ENCODE results near the gene ALDH3B1. TPM values are rescaled to one million over a fixed set of nuclear protein-coding genes. Genes with fewer than 3 reads are reported as not detected.
A peak's percentile ranks its signal among the peaks of the same experiment; 100 is the strongest.

ALDH3B1 gene
- total and polyA plus RNA-seq, 4 donors, result 1.6 to 7.1 (median 3.4) TPM

GRCh38 chr11:68076371-68077042 lies 66.4 kb downstream of the ALDH3B1 start:
- Histone ChIP-seq H3K4me3 (ENCODE audit: low read depth in 1 of 3, low read length in 3 of 3) (no peak overlapping the region), H3K9ac (ENCODE audit: low read depth in 1 of 2, low read length in 2 of 2) (no peak overlapping the region), H3K4me1 (ENCODE audit: control insufficient read depth in 4 of 4, insufficient read depth in 4 of 4, low read length in 3 of 4) (peaks cover 2 to 27% (median 16%) of the 10 kb centered on the region in 4 donors), H3K9me3 (ENCODE audit: control insufficient read depth in 4 of 4, low read length in 3 of 4) (no peaks in the 10 kb centered on the region), H3K27me3 (ENCODE audit: control insufficient read depth in 4 of 4, insufficient read depth in 4 of 4, low read length in 3 of 4) (no peaks in the 10 kb centered on the region), H3K27ac (ENCODE audit: low read depth in 1 of 2, low read length in 2 of 2) (no peak overlapping the region), H3K36me3 (ENCODE audit: control insufficient read depth in 4 of 4, insufficient read depth in 3 of 4, low read depth in 1 of 4, low read length in 3 of 4) (peaks cover 5 to 7% (median 6%) of the 10 kb centered on the region in 4 donors)
- 60% methylated on average over 11 of the region's 11 CpGs for WGBS
- no peak for DNase-seq (ENCODE audit: low spot score)
- TF ChIP-seq FOXA2 (IDR thresholded peaks at IDR 0.05) (peak; percentile 32), TAF1 (conservative IDR thresholded peaks at IDR 0.05) (no peak), RAD21 (IDR thresholded peaks at IDR 0.05) (peak; percentile 50 to 61)

- Histone ChIP-seq H3K9me3 (ENCODE audit: control insufficient read depth in 4 of 4, low read length in 3 of 4) (no peaks in the 10 kb centered on the region), H3K36me3 (ENCODE audit: control insufficient read depth in 4 of 4, insufficient read depth in 3 of 4, low read depth in 1 of 4, low read length in 3 of 4) (peaks cover 3 to 7% (median 5%) of the 10 kb centered on the region in 4 donors), H3K4me3 (ENCODE audit: low read depth in 1 of 3, low read length in 3 of 3) (no peak overlapping the region), H3K4me1 (ENCODE audit: control insufficient read depth in 4 of 4, insufficient read depth in 4 of 4, low read length in 3 of 4) (peaks cover 2 to 34% (median 21%) of the 10 kb centered on the region in 4 donors), H3K27ac (ENCODE audit: low read depth in 1 of 2, low read length in 2 of 2) (no peak overlapping the region), H3K27me3 (ENCODE audit: control insufficient read depth in 4 of 4, insufficient read depth in 4 of 4, low read length in 3 of 4) (no peaks in the 10 kb centered on the region), H3K9ac (ENCODE audit: low read depth in 1 of 2, low read length in 2 of 2) (no peak overlapping the region)
- 79% methylated on average over 8 of the region's 8 CpGs for WGBS
- no peak for TF ChIP-seq REST (IDR thresholded peaks at IDR 0.05)
- TF ChIP-seq CTCF (IDR thresholded peaks at IDR 0.05; ENCODE audit: low read depth, low read length, missing input control), result no peak
- TF ChIP-seq RAD21 (IDR thresholded peaks at IDR 0.05), result no peak
- TF ChIP-seq GABPA (IDR thresholded peaks at IDR 0.05 in 1 of 2, conservative IDR thresholded peaks at IDR 0.05 in 1 of 2), result no peak
- no peak for TF ChIP-seq FOXA2 (IDR thresholded peaks at IDR 0.05)
- no peak for DNase-seq (ENCODE audit: low spot score)
These were observed 67.8 kb downstream of the ALDH3B1 start for GRCh38 chr11:68077617-68078582.

Small RNAs within 50 kb of the gene (small RNA-seq; reads per million reads assigned to genes)
- not detected for gene MIR6753

Other genes starting within 250 kb of the ALDH3B1 start
- 10 to 100 TPM; 16.5 to 19.1 TPM for gene UNC93B1, start 6.2 kb upstream of the ALDH3B1 start, total RNA-seq
- gene UNC93B1, start 6.2 kb upstream of the ALDH3B1 start, polyA plus RNA-seq, result 10 to 100 TPM in 1 of 2 donors, 1 to 10 TPM in 1; 9.2 to 13.6 TPM
- 10 to 100 TPM; 61.2 to 89.8 TPM for gene NDUFS8, start 20.4 kb downstream of the ALDH3B1 start, total RNA-seq
- 100 to 1,000 TPM; 122 to 148 TPM for gene NDUFS8, start 20.4 kb downstream of the ALDH3B1 start, polyA plus RNA-seq
- 10 to 100 TPM; 32.2 to 96.1 TPM for gene TCIRG1, start 28.7 kb downstream of the ALDH3B1 start, total RNA-seq
- 10 to 100 TPM; 42.6 to 46.4 TPM for gene TCIRG1, start 28.7 kb downstream of the ALDH3B1 start, polyA plus RNA-seq
- gene CHKA, start 111.1 kb downstream of the ALDH3B1 start, total RNA-seq, result 10 to 100 TPM; 18.4 to 41.9 TPM
- 10 to 100 TPM; 11.4 to 16.1 TPM for gene CHKA, start 111.1 kb downstream of the ALDH3B1 start, polyA plus RNA-seq
- 10 to 100 TPM; 17.9 to 33.8 TPM for gene KMT5B, start 203.0 kb downstream of the ALDH3B1 start, total RNA-seq
- gene KMT5B, start 203.0 kb downstream of the ALDH3B1 start, polyA plus RNA-seq, result 10 to 100 TPM in 1 of 2 donors, 1 to 10 TPM in 1; 8.7 to 11.7 TPM